ENCODE measurements around the gene CCT6B.

CCT6B gene

GRCh38 chr17:34883106-34884000, 77.9 kb downstream of the CCT6B start:
- DNase-seq: no peak

- no peak for DNase-seq
These were observed 82.1 kb downstream of the CCT6B start for GRCh38 chr17:34879146-34879545.

All from NK-92 treated with Interleukin-12 subunit alpha and Interleukin-12 subunit beta, amount 100 ng/mL, for 24 hours (cell line).